HG03196 (cell line): Measurements from ENCODE around the gene L3MBTL4.
"Not testable (repeated sequence)": the region's sequence is repeated elsewhere in the genome, so short reads cannot be mapped to it uniquely, and the experiment has no call there.

Experiments
- ATAC-seq: cut with Tn5 transposase; IDR thresholded peaks from one replicate; pipeline ENCODE4 v1.9.1; 2021; ENCODE audit not compliant: unreplicated experiment

Gene L3MBTL4

GRCh38 chr18:6414723-6415417 lies at the start of gene L3MBTL4:
L3MBTL4 (minus strand) TSS chr18:6414911; CDS start chr18:6311625, 103,286 bp downstream.
- ATAC-seq = peak; percentile 69

DNA sequence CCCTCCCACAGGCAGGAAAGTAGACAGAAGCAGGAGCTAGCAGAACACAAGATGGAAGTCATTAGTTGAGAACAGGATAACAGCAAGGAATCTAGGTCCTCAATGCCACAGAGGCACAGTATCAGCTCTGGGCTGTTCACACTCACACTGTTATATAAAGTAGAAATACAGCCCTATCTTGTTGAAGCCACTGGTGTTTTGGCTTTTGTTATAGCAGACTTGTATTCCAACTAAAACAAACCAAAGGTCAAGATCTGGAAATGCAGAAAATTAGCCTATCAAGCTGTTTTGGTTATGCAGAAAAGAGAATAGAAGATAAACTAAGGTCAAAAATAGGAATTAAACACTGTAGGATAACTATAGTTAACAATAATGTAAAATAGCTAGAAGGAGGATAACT lies 37.5 kb upstream of the L3MBTL4 start:
- ATAC-seq = no peak

DNA sequence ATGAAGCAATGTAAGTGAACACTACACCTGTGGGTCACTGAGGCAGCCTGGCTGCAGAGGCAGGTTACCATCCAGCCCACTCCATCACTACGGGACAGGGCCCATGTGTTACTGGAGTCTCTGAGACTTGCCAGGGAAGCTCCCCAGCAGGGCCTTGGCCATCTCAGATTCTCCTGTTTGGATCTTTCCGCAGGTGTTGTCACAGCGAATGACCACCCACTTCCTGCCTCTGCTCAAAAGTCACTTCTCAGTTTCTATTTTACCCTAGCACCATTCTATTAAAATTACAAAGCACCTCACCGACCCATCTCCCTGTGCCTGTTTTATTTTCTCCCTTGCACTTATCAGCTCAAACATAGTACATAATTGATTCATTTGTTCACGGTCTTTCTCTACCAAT lies 34.5 kb upstream of the L3MBTL4 start:
- peak; percentile 79 for ATAC-seq

GRCh38 chr18:6444466-6445228 lies 29.9 kb upstream of the L3MBTL4 start:
- ATAC-seq = no peak

DNA sequence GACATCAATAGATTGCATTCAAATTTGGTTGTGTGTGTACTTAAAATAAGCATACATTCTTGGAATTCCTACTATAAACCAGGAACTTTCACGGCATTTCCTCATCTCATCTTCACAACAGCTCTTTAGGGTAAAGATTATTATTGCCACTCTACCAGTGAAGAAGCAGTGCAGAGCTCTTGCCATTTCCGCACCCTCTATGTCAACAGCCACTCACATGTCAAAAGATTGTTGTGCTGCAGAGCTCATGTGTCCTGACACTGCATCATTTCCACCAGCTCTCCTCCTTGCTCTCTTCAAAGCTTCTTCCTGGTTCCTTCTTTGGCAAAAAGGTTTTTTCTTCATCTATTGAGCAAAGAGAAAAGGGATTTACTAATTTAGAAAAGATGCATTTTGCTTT lies 26.5 kb upstream of the L3MBTL4 start:
- no peak for ATAC-seq

GRCh38 chr18:6437937-6438818 lies 23.5 kb upstream of the L3MBTL4 start:
- no peak for ATAC-seq

GRCh38 chr18:6435731-6436130 lies 21.0 kb upstream of the L3MBTL4 start:
- ATAC-seq = no peak

- ATAC-seq = no peak
Observed at GRCh38 chr18:6434987-6435709, 20.4 kb upstream of the L3MBTL4 start.

DNA sequence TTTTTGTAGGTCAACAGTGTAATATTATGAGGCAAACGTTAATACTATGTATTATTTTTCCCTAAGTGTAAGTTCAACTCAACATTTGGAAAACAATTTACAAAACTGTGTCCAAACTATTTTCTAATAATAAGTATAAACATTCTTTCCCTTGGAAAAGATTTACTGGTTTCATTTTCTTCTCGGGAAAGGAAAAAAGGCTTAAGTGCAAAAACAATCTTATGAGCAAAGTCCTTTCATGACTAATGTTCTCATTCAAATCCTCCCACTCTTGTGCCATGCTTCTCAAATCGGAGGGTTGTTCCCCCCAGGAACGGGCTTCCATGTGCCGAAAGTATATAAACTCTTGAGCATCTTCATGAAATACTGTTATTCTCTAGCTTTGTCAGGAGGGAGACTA lies 19.8 kb upstream of the L3MBTL4 start:
- ATAC-seq = no peak

DNA sequence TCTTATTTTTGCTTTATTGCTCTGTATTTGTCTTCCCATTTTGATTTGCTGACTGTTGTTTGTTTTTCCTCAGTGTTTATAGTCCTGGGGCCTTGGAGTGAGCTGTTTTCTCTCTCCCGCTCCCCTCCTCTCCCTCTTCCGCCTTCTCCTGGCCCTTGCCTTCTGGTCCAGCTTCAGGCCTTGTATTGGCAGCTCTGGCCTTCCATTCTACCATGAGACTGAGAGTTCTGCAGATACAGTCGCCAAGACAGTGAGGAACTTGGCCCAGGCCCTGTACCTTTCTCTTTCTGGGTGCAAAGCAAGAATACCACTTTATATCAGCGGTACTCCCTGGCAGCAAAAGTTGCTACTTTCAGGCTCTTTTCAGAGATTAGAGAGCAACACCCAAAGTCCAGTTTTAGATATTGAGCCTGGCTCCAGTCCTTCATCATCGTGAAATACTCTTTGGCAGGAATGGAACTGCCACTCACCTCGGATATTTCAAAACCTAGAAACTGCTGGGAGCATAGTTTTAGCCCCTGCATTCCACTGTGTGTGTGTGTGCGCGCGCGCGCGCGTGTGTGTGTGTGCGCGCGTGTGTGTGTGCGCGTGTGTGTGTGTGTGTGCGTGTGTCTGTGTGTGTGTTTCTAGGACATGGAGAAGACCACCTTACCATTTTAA lies 17.1 kb upstream of the L3MBTL4 start:
- ATAC-seq = no peak

DNA sequence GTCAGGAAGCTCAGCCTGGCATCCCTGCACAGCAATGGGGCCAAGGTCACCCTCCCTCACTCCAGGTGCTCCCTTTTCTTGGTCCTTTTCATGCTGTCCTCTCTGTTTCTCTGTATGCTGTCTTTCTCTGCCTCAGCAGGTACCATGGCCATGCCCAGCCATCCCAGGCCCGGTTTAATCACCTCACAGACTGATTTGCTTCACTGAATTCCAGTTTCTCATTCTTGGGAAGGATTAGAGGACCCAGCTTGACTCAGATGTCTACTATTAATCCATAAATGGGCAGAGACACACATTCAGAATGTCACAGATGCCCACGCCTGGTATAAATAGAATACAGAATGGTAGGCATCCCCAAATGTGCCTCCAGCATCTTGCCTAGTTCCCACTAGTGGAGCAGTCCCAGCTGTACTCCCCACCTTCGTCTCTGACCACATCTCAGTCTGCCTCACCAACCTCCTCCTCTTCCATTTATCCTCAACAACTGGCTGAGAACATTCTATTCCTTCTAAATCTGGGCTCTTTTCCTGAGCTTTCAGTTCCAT lies 14.2 kb upstream of the L3MBTL4 start:
- ATAC-seq = no peak

GRCh38 chr18:6427286-6427685 lies 12.6 kb upstream of the L3MBTL4 start:
- no peak for ATAC-seq

GRCh38 chr18:6423289-6423688 lies 8.6 kb upstream of the L3MBTL4 start:
- ATAC-seq = no peak

GRCh38 chr18:6414118-6414722 lies 491 bp downstream of the L3MBTL4 start:
- ATAC-seq = peak; percentile 82

DNA sequence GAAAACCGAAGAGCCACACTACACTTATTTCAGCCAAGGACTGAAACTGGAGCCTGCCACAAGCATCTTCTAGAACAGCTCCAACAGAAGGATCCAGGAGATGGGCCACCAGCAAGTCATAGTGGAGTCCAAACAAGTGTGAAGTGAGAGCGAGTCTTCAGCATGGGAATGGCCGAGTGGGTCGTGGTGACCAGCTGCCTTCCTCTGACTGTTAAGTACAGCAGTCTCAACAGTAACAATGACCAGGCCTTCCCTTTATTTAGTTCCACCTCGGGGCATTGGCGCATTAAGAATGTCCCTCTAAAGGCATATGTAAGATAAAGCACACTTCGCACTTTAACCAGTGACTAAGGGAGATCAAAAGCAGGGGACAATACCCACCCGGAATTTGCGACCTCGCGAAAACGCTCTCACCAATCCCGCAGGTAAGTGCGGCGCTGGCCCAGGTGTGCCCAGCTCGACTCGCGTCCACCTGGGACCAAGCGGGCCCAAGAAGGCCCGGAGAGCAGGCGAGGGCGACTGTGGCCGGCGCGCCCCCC lies 1.1 kb downstream of the L3MBTL4 start:
- ATAC-seq = no peak

DNA sequence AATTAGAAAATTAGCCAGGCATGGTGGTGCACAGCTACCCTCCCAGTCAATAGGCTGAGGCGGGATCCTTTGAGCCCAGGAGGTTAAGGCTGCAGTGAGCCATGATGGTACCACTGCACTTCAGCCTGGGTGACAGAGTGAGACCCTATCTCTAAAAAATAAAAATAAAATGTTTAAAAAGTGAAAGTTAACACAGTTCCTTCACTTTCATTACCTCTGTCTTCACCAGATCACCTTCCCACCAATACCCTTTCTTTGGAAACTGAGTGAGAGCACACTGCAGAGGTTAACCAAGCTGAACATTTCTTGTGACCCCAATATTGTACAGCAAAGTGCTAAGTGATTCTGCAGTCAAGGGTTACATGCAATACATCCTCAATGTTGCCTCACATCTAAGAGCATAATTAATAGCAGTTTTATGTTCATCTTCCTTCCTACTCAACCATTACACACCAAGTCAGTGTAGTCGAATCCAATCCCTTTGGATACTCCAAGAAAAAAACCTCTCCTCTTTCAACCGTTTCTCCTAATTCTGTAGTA lies 1.7 kb downstream of the L3MBTL4 start:
- no peak for ATAC-seq

DNA sequence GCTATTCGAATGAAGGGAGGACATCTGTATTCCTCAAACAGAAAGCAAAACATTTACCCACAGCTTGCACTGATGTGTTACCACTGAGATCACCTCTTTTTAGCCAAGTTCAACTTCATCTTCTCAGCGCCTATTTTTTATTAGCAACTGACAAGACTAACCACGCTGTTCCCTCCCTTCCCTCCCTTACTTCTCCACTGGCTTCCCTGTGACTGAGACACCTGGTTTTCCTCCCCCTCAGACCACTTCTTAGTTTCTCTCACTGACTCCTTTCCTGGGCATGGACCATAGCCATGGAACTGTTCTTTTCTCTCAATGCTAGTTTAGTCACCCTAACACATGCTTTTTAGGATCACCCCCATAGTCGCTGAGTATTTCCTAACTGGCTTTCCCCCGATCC lies 3.3 kb downstream of the L3MBTL4 start:
- no peak for ATAC-seq

- no peak for ATAC-seq
Observed at GRCh38 chr18:6409933-6410332, 4.8 kb downstream of the L3MBTL4 start.

GRCh38 chr18:6408543-6408942 lies 6.2 kb downstream of the L3MBTL4 start:
- ATAC-seq = not testable (repeated sequence)
